B cell (primary cell): ENCODE data around the gene DGCR8. TPM values are rescaled to one million over a fixed set of nuclear protein-coding genes. Genes with fewer than 3 reads are reported as not detected.

Experiments used
- ATAC-seq: fragments of 200-7000 bp; cut with Tn5 transposase; one replicate; pipeline ENCODE4 v1.10.0; 2021; ENCODE audit warnings: low read depth, mild to moderate bottlenecking, moderate number of reproducible peaks, moderate library complexity
- CTCF ChIA-PET: fragments of 350-600 bp; sonication (Branson Sonifier 250); formaldehyde crosslinking; loops from one replicate; lab custom pipeline; 2021; ENCODE audit warnings: antibody characterized with exemption, inconsistent platforms; lab: Charles Lee
- POLR2A ChIA-PET: fragments of 350-600 bp; sonication (Branson Sonifier 250); formaldehyde crosslinking; loops from one replicate; lab custom pipeline; 2021; ENCODE audit warnings: antibody characterized with exemption; lab: Charles Lee
- DNase-seq: peaks from one replicate; pipeline ENCODE4 v3.0.0; 2013
- H2AFZ ChIP-seq: 2 replicates; pipeline ENCODE4 v1.6.1; 2012; ENCODE audit warnings: mild to moderate bottlenecking, low read depth, low read length; ENCODE audit not compliant: insufficient read depth, poor library complexity, severe bottlenecking
- H3K27ac ChIP-seq, 2 donors: 1 replicate in 1 of 2; 2 replicates in 1 of 2; pipeline ENCODE4 v1.5.1; 2012 to 2013; ENCODE audit warnings: low read length in 2 of 2, mild to moderate bottlenecking in 2 of 2, moderate library complexity in 1 of 2
- H3K27me3 ChIP-seq, 4 experiments: fragments of 200-600 bp in 1 of 4; sonication (generic) in 1 of 4; replicated peaks in 1 of 4; 1 replicate in 2 of 4; 2 replicates in 2 of 4; pipeline versions ENCODE4 v1.6.1 to v1.7.0; 2013 to 2016; ENCODE audit warnings: low read length in 3 of 4, mild to moderate bottlenecking in 2 of 4, mixed read lengths in 1 of 4, moderate library complexity in 1 of 4; ENCODE audit not compliant: insufficient read depth in 4 of 4, control insufficient read depth in 3 of 4; ENCODE audit errors: control extremely low read depth in 1 of 4
- H3K36me3 ChIP-seq, 2 experiments: replicated peaks in 1 of 2; 1 replicate in 1 of 2; 2 replicates in 1 of 2; pipeline versions ENCODE4 v1.6.1 to v1.7.1; 2013; ENCODE audit warnings: low read length in 1 of 2; ENCODE audit not compliant: insufficient read depth in 2 of 2, control insufficient read depth in 1 of 2; ENCODE audit errors: control extremely low read depth in 1 of 2, extremely low read depth in 1 of 2
- H3K4me1 ChIP-seq, 2 donors: fragments of 200-600 bp in 1 of 2; sonication (generic) in 1 of 2; 1 replicate in 1 of 2; 2 replicates in 1 of 2; pipeline versions ENCODE4 v1.5.1 to v1.6.1; 2013 to 2017; ENCODE audit warnings: low read length in 2 of 2; ENCODE audit not compliant: control insufficient read depth in 2 of 2, insufficient read depth in 2 of 2
- H3K4me2 ChIP-seq: replicated peaks from 2 replicates; pipeline ENCODE3; 2012; ENCODE audit warnings: mild to moderate bottlenecking, low read depth, low read length; ENCODE audit not compliant: poor library complexity, severe bottlenecking
- H3K4me3 ChIP-seq, 5 experiments: fragments of 200-600 bp in 1 of 5; sonication (generic) in 1 of 5; 1 replicate in 3 of 5; 2 replicates in 2 of 5; pipeline versions ENCODE4 v1.5.1 to v1.7.0; 2011 to 2016; ENCODE audit warnings: low read length in 4 of 5, mild to moderate bottlenecking in 4 of 5, low read depth in 2 of 5, control low read depth in 1 of 5, moderate library complexity in 1 of 5; ENCODE audit not compliant: insufficient read depth in 1 of 5; ENCODE audit errors: control extremely low read depth in 1 of 5, extremely low read depth in 1 of 5
- H3K79me2 ChIP-seq: fragments of 200-600 bp; sonication (generic); one replicate; pipeline ENCODE4 v1.6.0; 2016; ENCODE audit warnings: low read length; ENCODE audit not compliant: control insufficient read depth, insufficient read depth
- H3K9ac ChIP-seq: fragments of 200-600 bp; sonication (generic); 2 replicates; pipeline ENCODE4 v1.6.1; 2017; ENCODE audit warnings: mild to moderate bottlenecking, low read length, moderate library complexity
- H3K9me3 ChIP-seq, 3 donors: one replicate each; pipeline versions ENCODE4 v1.6.1 to v1.7.1; 2013; ENCODE audit warnings: low read length in 2 of 3; ENCODE audit not compliant: control insufficient read depth in 2 of 3, insufficient read depth in 1 of 3; ENCODE audit errors: control extremely low read depth in 1 of 3
- H4K20me1 ChIP-seq: 2 replicates; pipeline ENCODE4 v1.6.0; 2012; ENCODE audit warnings: mild to moderate bottlenecking, low read length; ENCODE audit not compliant: insufficient read depth, control insufficient read depth, poor library complexity, severe bottlenecking
- H3K27ac Mint-ChIP-seq: one replicate; pipeline ENCODE4 v1.8.0; 2021; ENCODE audit warnings: mixed read lengths
- H3K27me3 Mint-ChIP-seq: one replicate; pipeline ENCODE4 v1.8.0; 2021; ENCODE audit warnings: mixed read lengths
- H3K4me1 Mint-ChIP-seq: one replicate; pipeline ENCODE4 v1.8.0; 2021; ENCODE audit warnings: mixed read lengths
- H3K4me3 Mint-ChIP-seq: one replicate; pipeline ENCODE4 v1.8.0; 2021; ENCODE audit warnings: mixed read lengths
- H3K9me3 Mint-ChIP-seq: one replicate; pipeline ENCODE4 v1.8.0; 2022; ENCODE audit warnings: mixed read lengths; ENCODE audit not compliant: insufficient read depth
- CTCF ChIP-seq: fragments of 200-600 bp; IDR thresholded peaks from one replicate; pipeline ENCODE4 v1.8.0; 2022; ENCODE audit warnings: antibody characterized with exemption, mild to moderate bottlenecking
- EZH2 ChIP-seq: IDR thresholded peaks from 2 replicates; pipeline ENCODE4 v1.6.1; 2012; ENCODE audit warnings: borderline replicate concordance, low read depth, mild to moderate bottlenecking, moderate library complexity, low read length; ENCODE audit not compliant: insufficient read depth, poor library complexity, severe bottlenecking
- WGBS: methylation state at CpG from one replicate; pipeline ENCODE4 v1.1.5; 2013; ENCODE audit warnings: missing lambda C conversion rate; ENCODE audit not compliant: insufficient coverage; 5-methylcytosine and 5-hydroxymethylcytosine counted together
- intact Hi-C: fragments of 100-400 bp; cut with micrococcal nuclease; formaldehyde crosslinking; loops from one replicate; pipeline ENCODE4 v1.10.0; 2022
- polyA plus RNA-seq: library from polyadenylated mRNA; depleted of rRNA; stranded (reverse); fragments of >200 nt; gene quantifications from 2 replicates; pipeline ENCODE4 v1.2.3, GENCODE V29; 2012
- total RNA-seq, 2 donors: library from RNA; stranded (reverse); fragments of 120-200 nt in 1 of 2; gene quantifications; 1 replicate in 1 of 2; 2 replicates in 1 of 2; pipeline versions ENCODE4 v1.2.3 to v1.2.4, GENCODE V29; 2013 to 2022

Gene DGCR8
- total and polyA plus RNA-seq, 2 donors (not counting 1 experiment from before 2014, with no cell fraction given), result 19.6 to 43.2 TPM

- Histone ChIP-seq H3K4me2 (no peak overlapping the region), H2AFZ (no peak overlapping the region), H3K4me3 (no peak overlapping the region), H3K27me3 (no peaks in the 10 kb centered on the region), H3K27ac (no peak overlapping the region), H3K9ac (no peak overlapping the region), H3K79me2 (no peaks in the 10 kb centered on the region), H4K20me1 (no peaks in the 10 kb centered on the region), H3K4me1 (peaks cover 0 to 3% of the 10 kb centered on the region in 2 donors), H3K9me3 (no peaks in the 10 kb centered on the region), H3K36me3 (no peaks in the 10 kb centered on the region)
- Mint-ChIP-seq H3K27ac (no peak overlapping the region), H3K27me3 (no peaks in the 10 kb centered on the region), H3K4me1 (peaks cover 4% of the 10 kb centered on the region), H3K9me3 (no peaks in the 10 kb centered on the region), H3K4me3 (no peak overlapping the region)
- intact Hi-C loops, result no loop called here
- no peak for DNase-seq
- ChIA-PET POLR2A (no interaction called here), CTCF (no interaction called here)
- ATAC-seq, result no peak
- no peak for TF ChIP-seq EZH2
- no peak for TF ChIP-seq CTCF
- WGBS, result 50% methylated on average over 28 of the region's 32 CpGs
Observed at GRCh38 chr22:20149257-20150250, 69.5 kb downstream of the DGCR8 start.
